Measurements from ENCODE around the gene RPS3. TPM values are rescaled to one million over a fixed set of nuclear protein-coding genes. Genes with fewer than 3 reads are reported as not detected.

The RPS3 gene
- total and polyA plus RNA-seq, 2 donors (not counting 3 experiments of a cell fraction or from before 2014, with no cell fraction given): 2,973 to 3,734 TPM

DNA sequence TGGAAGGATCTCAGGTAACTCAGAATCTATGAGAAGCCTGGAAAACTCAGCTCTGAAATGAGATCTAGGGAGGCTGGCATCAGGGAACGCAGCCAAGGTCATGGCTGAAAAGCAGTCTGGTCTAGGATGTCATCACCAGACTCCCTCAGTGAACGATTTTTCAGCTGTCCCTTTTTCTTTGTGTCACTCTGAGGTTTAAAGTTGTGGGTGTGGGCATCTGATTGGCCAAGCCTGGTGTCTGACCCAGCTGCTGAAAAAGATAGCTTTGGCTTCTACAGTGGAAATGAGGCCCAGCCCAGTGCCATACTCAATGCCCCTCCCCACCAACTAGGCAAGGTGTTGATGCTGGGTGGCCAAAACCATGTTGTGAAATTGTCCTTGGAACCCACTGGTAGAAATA, 14.5 kb downstream of the RPS3 start:
- H3K4me1 ChIP-seq (ENCODE audit: control insufficient read depth, extremely low read depth, insufficient read depth, low read length): peaks cover 15% of the 10 kb centered on the region
- no peaks in the 10 kb centered on the region for H3K27me3 ChIP-seq (ENCODE audit: control insufficient read depth in 2 of 2, insufficient read depth in 2 of 2, low read length in 2 of 2)
- TF ChIP-seq GATA2 (IDR thresholded peaks at IDR 0.05; ENCODE audit: insufficient read depth, insufficient read length, low read depth, low read length) (no peak), CTCF (IDR thresholded peaks at IDR 0.05; ENCODE audit: extremely low read depth in 1 of 2, insufficient read depth in 1 of 2, low read depth in 1 of 2, low read length in 2 of 2) (no peak), POLR2A (IDR thresholded peaks at IDR 0.05; ENCODE audit: low read depth, low read length) (no peak)
- H2AFZ ChIP-seq (ENCODE audit: low read depth, low read length): no peak overlapping the region
- no peak overlapping the region for H3K9ac ChIP-seq (replicated peaks; ENCODE audit: extremely low read depth, insufficient read depth, low read length)
- dilution Hi-C loops (cut with MboI; ENCODE audit: extremely low pct_ligation_motif_present, low sequenced_read_pairs) (no loop called here), intact Hi-C loops (cut with micrococcal nuclease) (no loop called here)
- no peaks in the 10 kb centered on the region for H3K9me1 ChIP-seq (replicated peaks; ENCODE audit: control insufficient read depth, extremely low read depth, insufficient read depth, low read length)
- no peak overlapping the region for H3K4me3 ChIP-seq (replicated peaks in 1 of 3; ENCODE audit: insufficient read depth in 1 of 3, low read depth in 1 of 3, low read length in 3 of 3)
- no peak overlapping the region for H3K4me2 ChIP-seq (ENCODE audit: insufficient read depth, low read length)
- no peak for DNase-seq (ENCODE audit: low read depth, low spot score)
- no peak overlapping the region for H3K27ac ChIP-seq (ENCODE audit: insufficient read depth, low read depth, low read length)
- no peaks in the 10 kb centered on the region for H4K20me1 ChIP-seq (replicated peaks; ENCODE audit: control insufficient read depth, extremely low read depth, insufficient read depth, low read length)
- peaks cover 0 to 14% of the 10 kb centered on the region in 2 experiments for H3K36me3 ChIP-seq (ENCODE audit: control insufficient read depth in 2 of 2, extremely low read depth in 1 of 2, insufficient read depth in 2 of 2, low read length in 2 of 2)
- BruUV-seq (replicated peaks): no TSS peak
- FAIRE-seq: no peak
- ChIA-PET CTCF (interaction anchor here (1.2 kb wide), 1 partner anchor 14 kb away, joined by 3 read pairs; no protein-coding TSS in a partner anchor), POLR2A (no interaction called here)
- H3K79me2 ChIP-seq (ENCODE audit: control insufficient read depth, insufficient read depth, low read length): no peaks in the 10 kb centered on the region
- no peaks in the 10 kb centered on the region for H3K9me3 ChIP-seq (replicated peaks; ENCODE audit: control insufficient read depth, insufficient read depth, low read length)

DNA sequence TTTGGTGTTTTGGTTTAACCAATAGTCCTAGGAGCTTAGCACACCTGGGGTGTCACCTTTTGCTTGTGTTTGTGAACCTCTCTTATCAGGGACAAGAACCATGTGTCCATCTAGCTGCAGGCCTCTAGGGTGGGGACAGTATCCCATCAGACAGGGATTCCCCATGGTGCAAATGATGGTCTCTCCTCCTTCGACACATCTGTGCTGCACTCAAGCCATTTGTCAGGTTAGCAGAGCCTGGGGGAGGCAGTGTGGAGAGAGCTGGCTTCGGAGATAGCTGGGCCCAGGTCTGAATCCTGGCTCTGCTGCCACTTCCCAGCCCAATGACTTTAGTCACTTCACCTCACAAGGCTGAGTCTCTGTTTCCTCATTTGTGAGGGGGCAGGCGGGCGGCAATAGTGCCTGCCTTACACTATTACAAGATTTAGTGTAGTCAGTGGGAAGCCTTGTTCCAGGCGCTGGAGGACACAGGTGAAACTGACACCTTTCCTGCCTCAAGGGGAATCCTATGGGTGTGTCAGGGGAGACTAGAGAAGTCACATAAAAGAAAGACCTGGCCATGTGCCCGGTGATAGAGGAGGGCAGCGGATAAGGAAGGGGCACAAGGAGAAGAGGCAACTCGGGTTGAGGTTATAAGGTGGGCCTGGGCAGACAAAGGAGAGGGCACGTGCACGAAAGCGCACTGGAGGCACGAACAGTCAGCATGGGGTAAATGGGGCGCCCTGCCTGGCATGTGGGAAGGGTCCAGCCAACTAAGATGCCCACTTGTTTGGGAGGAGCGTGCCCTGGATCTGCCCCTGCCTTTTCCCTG, 21.1 kb downstream of the RPS3 start:
- no peak overlapping the region for H3K27ac ChIP-seq (ENCODE audit: insufficient read depth, low read depth, low read length)
- H3K9ac ChIP-seq (replicated peaks; ENCODE audit: extremely low read depth, insufficient read depth, low read length): no peak overlapping the region
- no peak overlapping the region for H2AFZ ChIP-seq (ENCODE audit: low read depth, low read length)
- dilution Hi-C loops (cut with MboI; ENCODE audit: extremely low pct_ligation_motif_present, low sequenced_read_pairs): no loop called here
- DNase-seq (ENCODE audit: low read depth, low spot score) (no peak), FAIRE-seq (peak; percentile 40)
- no TSS peak for BruUV-seq (replicated peaks)
- intact Hi-C loops (cut with micrococcal nuclease): no loop called here
- H3K4me2 ChIP-seq (ENCODE audit: insufficient read depth, low read length): no peak overlapping the region
- ChIA-PET CTCF (interaction anchor here (5.2 kb wide), 1 partner anchor 13 kb away, joined by 49 read pairs; no protein-coding TSS in a partner anchor), POLR2A (no interaction called here)
- H3K9me3 ChIP-seq (replicated peaks; ENCODE audit: control insufficient read depth, insufficient read depth, low read length): no peaks in the 10 kb centered on the region
- H3K79me2 ChIP-seq (ENCODE audit: control insufficient read depth, insufficient read depth, low read length): no peaks in the 10 kb centered on the region
- H3K27me3 ChIP-seq (ENCODE audit: control insufficient read depth in 2 of 2, insufficient read depth in 2 of 2, low read length in 2 of 2): no peaks in the 10 kb centered on the region
- no peaks in the 10 kb centered on the region for H3K9me1 ChIP-seq (replicated peaks; ENCODE audit: control insufficient read depth, extremely low read depth, insufficient read depth, low read length)
- H3K4me1 ChIP-seq (ENCODE audit: control insufficient read depth, extremely low read depth, insufficient read depth, low read length): peaks cover 23% of the 10 kb centered on the region
- H3K4me3 ChIP-seq (replicated peaks in 1 of 3; ENCODE audit: insufficient read depth in 1 of 3, low read depth in 1 of 3, low read length in 3 of 3): no peak overlapping the region
- TF ChIP-seq POLR2AphosphoS5 (IDR thresholded peaks at IDR 0.05; ENCODE audit: insufficient read depth, low read depth, low read length) (no peak), FOS (IDR thresholded peaks at IDR 0.05; ENCODE audit: borderline replicate concordance, insufficient read depth, low read length) (no peak)
- H4K20me1 ChIP-seq (replicated peaks; ENCODE audit: control insufficient read depth, extremely low read depth, insufficient read depth, low read length): no peaks in the 10 kb centered on the region
- peaks cover 0 to 6% of the 10 kb centered on the region in 2 experiments for H3K36me3 ChIP-seq (ENCODE audit: control insufficient read depth in 2 of 2, extremely low read depth in 1 of 2, insufficient read depth in 2 of 2, low read length in 2 of 2)

Data from endothelial cell of umbilical vein (primary cell).